H1 (cell line): ENCODE data around the gene PHF10. TPM values are rescaled to one million over a fixed set of nuclear protein-coding genes. Genes with fewer than 3 reads are reported as not detected.

Source experiments
- CTCF ChIA-PET: fragments of 300-600 bp; sonication (Branson Sonifier 250); formaldehyde crosslinking; loops from one replicate; lab custom pipeline; 2021; ENCODE audit not compliant: partially characterized antibody; lab: Charles Lee
- POLR2A ChIA-PET: fragments of 300-600 bp; sonication (Branson Sonifier 250); formaldehyde crosslinking; loops from one replicate; lab custom pipeline; 2021; ENCODE audit warnings: inconsistent platforms; ENCODE audit not compliant: partially characterized antibody; lab: Charles Lee
- DNase-seq, 2 experiments: peaks; one replicate each; pipeline versions ENCODE4 v3.0.0 to v3.0.0-alpha.2; 2010 to 2022; ENCODE audit warnings: low spot score in 2 of 2, low read depth in 1 of 2, mixed read lengths in 1 of 2
- FAIRE-seq: peaks from 2 replicates; lab custom pipeline; 2011; peaks lifted over from hg19 to GRCh38; lab: Jason Lieb, UNC
- H2AFZ ChIP-seq: 2 replicates; pipeline ENCODE4 v1.8.1; 2012; ENCODE audit warnings: low read length, inconsistent platforms
- H2AK5ac ChIP-seq: 2 replicates; pipeline ENCODE4 v1.6.1; 2013; ENCODE audit warnings: low read depth, low read length
- H2BK120ac ChIP-seq: replicated peaks from 2 replicates; pipeline ENCODE3; 2013; ENCODE audit warnings: low read depth, low read length, inconsistent platforms
- H2BK12ac ChIP-seq: 2 replicates; pipeline ENCODE4 v1.6.1; 2013; ENCODE audit warnings: low read depth, low read length
- H2BK15ac ChIP-seq: 2 replicates; pipeline ENCODE4 v1.6.1; 2013; ENCODE audit warnings: low read length
- H2BK20ac ChIP-seq: 2 replicates; pipeline ENCODE4 v1.6.1; 2013; ENCODE audit warnings: low read length
- H2BK5ac ChIP-seq: 2 replicates; pipeline ENCODE4 v1.6.1; 2013; ENCODE audit warnings: low read depth, low read length
- H3K14ac ChIP-seq: 2 replicates; pipeline ENCODE4 v1.6.1; 2013; ENCODE audit warnings: inconsistent platforms; ENCODE audit not compliant: insufficient read length
- H3K18ac ChIP-seq: 2 replicates; pipeline ENCODE4 v1.6.1; 2013; ENCODE audit warnings: low read length; ENCODE audit errors: extremely low read depth
- H3K23ac ChIP-seq: 2 replicates; pipeline ENCODE4 v1.6.1; 2013; ENCODE audit warnings: inconsistent platforms; ENCODE audit not compliant: insufficient read length
- H3K23me2 ChIP-seq: 2 replicates; pipeline ENCODE4 v1.6.1; 2013; ENCODE audit warnings: low read depth, low read length
- H3K27ac ChIP-seq: 2 replicates; pipeline ENCODE4 v1.6.1; 2011; ENCODE audit warnings: low read depth, low read length, inconsistent platforms
- H3K27me3 ChIP-seq, 4 experiments: replicated peaks in 1 of 4; 1 replicate in 1 of 4; 2 replicates in 3 of 4; pipeline versions ENCODE4 v1.6.1 to v1.8.1; 2011 to 2013; ENCODE audit warnings: low read length in 3 of 4, mild to moderate bottlenecking in 3 of 4, inconsistent platforms in 2 of 4, mixed read lengths in 2 of 4, moderate library complexity in 1 of 4; ENCODE audit not compliant: control insufficient read depth in 3 of 4, insufficient read depth in 3 of 4; ENCODE audit errors: extremely low read depth in 1 of 4
- H3K36me3 ChIP-seq, 4 experiments: 2 replicates each; pipeline versions ENCODE4 v1.6.1 to v1.8.1; 2011 to 2013; ENCODE audit warnings: mild to moderate bottlenecking in 4 of 4, low read length in 3 of 4, moderate library complexity in 2 of 4, control low read depth in 1 of 4, inconsistent platforms in 1 of 4; ENCODE audit not compliant: insufficient read depth in 4 of 4, control insufficient read depth in 2 of 4
- H3K4ac ChIP-seq: replicated peaks from 2 replicates; pipeline ENCODE3; 2013; ENCODE audit warnings: low read length, low read depth, mixed read lengths, inconsistent platforms; ENCODE audit not compliant: insufficient read length
- H3K4me1 ChIP-seq, 4 experiments: replicated peaks in 1 of 4; 1 replicate in 1 of 4; 2 replicates in 3 of 4; pipeline versions ENCODE4 v1.6.1 to v1.8.1; 2011 to 2013; ENCODE audit warnings: low read length in 3 of 4, inconsistent platforms in 2 of 4, mixed read lengths in 1 of 4; ENCODE audit not compliant: insufficient read depth in 4 of 4, control insufficient read depth in 3 of 4
- H3K4me2 ChIP-seq, 2 experiments: 2 replicates each; pipeline versions ENCODE4 v1.6.1 to v1.8.1; 2011 to 2013; ENCODE audit warnings: low read depth in 2 of 2, low read length in 2 of 2, control low read depth in 1 of 2, inconsistent platforms in 1 of 2, mild to moderate bottlenecking in 1 of 2; ENCODE audit not compliant: insufficient read depth in 1 of 2
- H3K4me3 ChIP-seq, 4 experiments: fragments of 200-600, 300-600 bp in 1 of 4; sonication (generic), shearing (Covaris generic), sonication (Bioruptor Twin) in 1 of 4; 2 replicates each; pipeline versions ENCODE4 v1.5.1 to v1.8.1; 2011 to 2016; ENCODE audit warnings: low read length in 4 of 4, low read depth in 3 of 4, control low read depth in 2 of 4, inconsistent platforms in 2 of 4, mild to moderate bottlenecking in 2 of 4, mixed read lengths in 1 of 4, moderate library complexity in 1 of 4; ENCODE audit not compliant: insufficient read depth in 2 of 4; ENCODE audit errors: extremely low read depth in 1 of 4
- H3K56ac ChIP-seq: replicated peaks from 2 replicates; pipeline ENCODE3; 2013; ENCODE audit warnings: low read depth, mild to moderate bottlenecking, mixed read lengths, low read length, inconsistent platforms; ENCODE audit not compliant: insufficient read length
- H3K79me1 ChIP-seq: 2 replicates; pipeline ENCODE4 v1.6.1; 2013; ENCODE audit warnings: low read depth, low read length, control low read depth
- H3K79me2 ChIP-seq, 2 experiments: 2 replicates each; pipeline versions ENCODE4 v1.6.1 to v1.8.1; 2012 to 2013; ENCODE audit warnings: low read length in 2 of 2, mild to moderate bottlenecking in 2 of 2, inconsistent platforms in 1 of 2; ENCODE audit not compliant: insufficient read depth in 2 of 2, control insufficient read depth in 1 of 2
- H3K9ac ChIP-seq, 4 experiments: replicated peaks in 1 of 4; 1 replicate in 1 of 4; 2 replicates in 3 of 4; pipeline versions ENCODE4 v1.6.1 to v1.8.1; 2011 to 2013; ENCODE audit warnings: low read depth in 3 of 4, low read length in 3 of 4, control low read depth in 2 of 4, mild to moderate bottlenecking in 2 of 4, moderate library complexity in 2 of 4, inconsistent platforms in 1 of 4; ENCODE audit errors: extremely low read depth in 1 of 4
- H3K9me3 ChIP-seq, 2 experiments: 2 replicates each; pipeline versions ENCODE4 v1.6.1 to v1.8.1; 2012 to 2013; ENCODE audit warnings: mild to moderate bottlenecking in 2 of 2, moderate library complexity in 2 of 2, control low read depth in 1 of 2, inconsistent platforms in 1 of 2, low read depth in 1 of 2, low read length in 1 of 2, mixed read lengths in 1 of 2; ENCODE audit not compliant: insufficient read depth in 2 of 2
- H4K20me1 ChIP-seq, 2 experiments: replicated peaks in 1 of 2; 2 replicates each; pipeline versions ENCODE3 to v1.8.1; 2011 to 2013; ENCODE audit warnings: inconsistent platforms in 2 of 2, low read length in 2 of 2, mild to moderate bottlenecking in 1 of 2; ENCODE audit not compliant: insufficient read depth in 2 of 2, control insufficient read depth in 1 of 2
- H4K5ac ChIP-seq: 2 replicates; pipeline ENCODE4 v1.6.1; 2013; ENCODE audit warnings: low read length, low read depth, mixed read lengths, inconsistent platforms; ENCODE audit not compliant: insufficient read length
- H4K8ac ChIP-seq: 2 replicates; pipeline ENCODE4 v1.8.0; 2013; ENCODE audit warnings: mild to moderate bottlenecking, moderate library complexity, low read length, inconsistent platforms; ENCODE audit not compliant: insufficient read depth; ENCODE audit errors: extremely low read depth
- H4K91ac ChIP-seq: replicated peaks from 2 replicates; pipeline ENCODE3; 2013; ENCODE audit warnings: low read length, mixed read lengths, inconsistent platforms; ENCODE audit not compliant: insufficient read length
- SP2 ChIP-seq: IDR thresholded peaks from 2 replicates; pipeline ENCODE4 v1.6.1; 2012; ENCODE audit warnings: mild to moderate bottlenecking, low read length, inconsistent platforms
- WGBS, 2 experiments: shearing (Covaris generic) in 1 of 2; methylation state at CpG; one replicate each; pipeline versions ENCODE4 v1.1.6 to v1.1.7; 2013 to 2015; ENCODE audit warnings: low lambda C conversion rate in 2 of 2, mixed read lengths in 2 of 2, inconsistent platforms in 1 of 2, low coverage in 1 of 2, missing lambda C conversion rate in 1 of 2; ENCODE audit not compliant: insufficient replicate concordance in 2 of 2, insufficient coverage in 1 of 2, insufficient read length in 1 of 2; ENCODE audit errors: extremely low coverage in 1 of 2, missing lambda C conversion rate in 1 of 2; 5-methylcytosine and 5-hydroxymethylcytosine counted together
- polyA plus RNA-seq, 7 experiments: library from polyadenylated mRNA; depleted of rRNA in 3 of 7; stranded (reverse) in 5 of 7; unstranded in 2 of 7; fragments of >200 nt in 5 of 7; fragments of 200-250 nt in 2 of 7; gene quantifications; 1 replicate in 5 of 7; 2 replicates in 1 of 7; 4 replicates in 1 of 7; pipeline versions ENCODE4 v1.2.1 to v1.2.3, GENCODE V29; 2011 to 2013; ENCODE audit warnings: missing spikeins in 2 of 7, mixed read lengths in 2 of 7
- total RNA-seq: library from RNA; stranded (reverse); fragmentation: NEBNext Ultra II Directional; extraction: Animal tissue kit (Norgen Biotek cat#: 25700); gene quantifications from 2 replicates; pipeline ENCODE4 v1.2.1, GENCODE V29; 2021
- TF ChIP-seq, protein P1 (sequence below), 3 experiments: IDR thresholded peaks; 1 replicate in 2 of 3; 2 replicates in 1 of 3; pipeline versions ENCODE4 v1.5.1 to v1.6.1; 2011; ENCODE audit warnings: low read length in 3 of 3, mild to moderate bottlenecking in 3 of 3, inconsistent platforms in 2 of 3, low read depth in 1 of 3, moderate library complexity in 1 of 3; ENCODE audit not compliant: insufficient read depth in 1 of 3; ENCODE audit errors: control extremely low read depth in 1 of 3

The PHF10 gene
- total and polyA plus RNA-seq, 2 of the 8 experiments (the other 6 are each of a cell fraction or from before 2014, with no cell fraction given), result 15.6 to 51.1 TPM

GRCh38 chr6:169720207-169720855 is 4.0 kb downstream of the PHF10 start:
- Histone ChIP-seq H3K79me2 (peaks cover 0 to 56% of the 10 kb centered on the region in 2 experiments; a peak in 2 of 4 replicates), H3K27ac (no peak overlapping the region), H4K5ac (no peak overlapping the region), H4K8ac (no peak overlapping the region), H3K9me3 (no peaks in the 10 kb centered on the region), H2BK20ac (no peak overlapping the region), H3K36me3 (peaks cover 0 to 38% (median 3%) of the 10 kb centered on the region in 4 experiments; a peak in 6 of 8 replicates), H3K4ac (no peak overlapping the region), H3K14ac (no peak overlapping the region), H4K91ac (no peak overlapping the region), H3K23ac (no peak overlapping the region), H2BK120ac (no peak overlapping the region), H2AK5ac (no peak overlapping the region), H2BK5ac (no peak overlapping the region), H3K4me1 (peaks cover 0 to 7% (median 0%) of the 10 kb centered on the region in 4 experiments; a peak in 2 of 7 replicates), H3K18ac (no peak overlapping the region), H3K23me2 (peaks cover 14% of the 10 kb centered on the region), H2BK15ac (no peak overlapping the region), H3K79me1 (peaks cover 3% of the 10 kb centered on the region; the same call in 1 of the 2 replicates), H3K27me3 (peaks cover 0 to 2% (median under 1%) of the 10 kb centered on the region in 4 experiments; a peak in 1 of 7 replicates), H3K4me2 (no peak overlapping the region), H4K20me1 (peaks cover 1 to 13% of the 10 kb centered on the region in 2 experiments), H3K56ac (no peak overlapping the region), H2AFZ (no peak overlapping the region), H3K4me3 (no peak overlapping the region), H3K9ac (no peak overlapping the region), H2BK12ac (no peak overlapping the region)
- TF ChIP-seq SP2, result no peak
- TF ChIP-seq, protein P1, sequence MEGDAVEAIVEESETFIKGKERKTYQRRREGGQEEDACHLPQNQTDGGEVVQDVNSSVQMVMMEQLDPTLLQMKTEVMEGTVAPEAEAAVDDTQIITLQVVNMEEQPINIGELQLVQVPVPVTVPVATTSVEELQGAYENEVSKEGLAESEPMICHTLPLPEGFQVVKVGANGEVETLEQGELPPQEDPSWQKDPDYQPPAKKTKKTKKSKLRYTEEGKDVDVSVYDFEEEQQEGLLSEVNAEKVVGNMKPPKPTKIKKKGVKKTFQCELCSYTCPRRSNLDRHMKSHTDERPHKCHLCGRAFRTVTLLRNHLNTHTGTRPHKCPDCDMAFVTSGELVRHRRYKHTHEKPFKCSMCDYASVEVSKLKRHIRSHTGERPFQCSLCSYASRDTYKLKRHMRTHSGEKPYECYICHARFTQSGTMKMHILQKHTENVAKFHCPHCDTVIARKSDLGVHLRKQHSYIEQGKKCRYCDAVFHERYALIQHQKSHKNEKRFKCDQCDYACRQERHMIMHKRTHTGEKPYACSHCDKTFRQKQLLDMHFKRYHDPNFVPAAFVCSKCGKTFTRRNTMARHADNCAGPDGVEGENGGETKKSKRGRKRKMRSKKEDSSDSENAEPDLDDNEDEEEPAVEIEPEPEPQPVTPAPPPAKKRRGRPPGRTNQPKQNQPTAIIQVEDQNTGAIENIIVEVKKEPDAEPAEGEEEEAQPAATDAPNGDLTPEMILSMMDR (IDR thresholded peaks at IDR 0.05; ENCODE audit: control extremely low read depth in 1 of 3, insufficient read depth in 1 of 3, low read depth in 1 of 3, low read length in 3 of 3), result peak in 1 of 3 experiments; percentile 21; a peak in 2 of 4 replicates
- FAIRE-seq, result no peak
- WGBS, 2 experiments, result 96 to 100% methylated on average over 1 to 3 of the region's 3 CpGs
- POLR2A ChIA-PET, result interaction anchor here (0.6 to 6.4 kb wide), 3 partner anchors 12 to 571 kb away, joined by 3 to 41 read pairs (median 4); partner anchors contain the start of genes C6orf120 and WDR27
- DNase-seq, result no peak
- CTCF ChIA-PET, result interaction anchor here (1.0 to 1.4 kb wide), 2 partner anchors 17 to 55 kb away, joined by 3 to 4 read pairs; no protein-coding TSS in a partner anchor
